Mesenchymal stem cell (in vitro differentiated cells and primary cell): ENCODE data around the gene PPL.

Experiments
- DNase-seq: peaks from one replicate; pipeline ENCODE4 v3.0.0-alpha.2; 2013
- H2AFZ ChIP-seq: one replicate; pipeline ENCODE4 v1.6.1; 2013; ENCODE audit warnings: low read depth, mild to moderate bottlenecking, control low read depth, inconsistent platforms, low read length, moderate library complexity
- H2AK5ac ChIP-seq: 2 replicates; pipeline ENCODE4 v1.6.1; 2013; ENCODE audit warnings: low read length, moderate library complexity, mild to moderate bottlenecking, inconsistent platforms; ENCODE audit not compliant: severe bottlenecking
- H2BK120ac ChIP-seq: one replicate; pipeline ENCODE4 v1.6.1; 2013; ENCODE audit warnings: low read depth, mild to moderate bottlenecking, inconsistent platforms, low read length, moderate library complexity
- H2BK12ac ChIP-seq, 2 experiments: one replicate each; pipeline ENCODE4 v1.6.1; 2013; ENCODE audit warnings: inconsistent platforms in 2 of 2, low read length in 2 of 2, mild to moderate bottlenecking in 2 of 2, moderate library complexity in 2 of 2, control low read depth in 1 of 2
- H2BK15ac ChIP-seq: one replicate; pipeline ENCODE4 v1.6.1; 2013; ENCODE audit warnings: mild to moderate bottlenecking, low read depth, inconsistent platforms; ENCODE audit not compliant: poor library complexity, severe bottlenecking
- H2BK5ac ChIP-seq: 2 replicates; pipeline ENCODE4 v1.6.1; 2013; ENCODE audit warnings: low read depth, mild to moderate bottlenecking, low read length, control low read depth, inconsistent platforms; ENCODE audit not compliant: poor library complexity, severe bottlenecking
- H3K14ac ChIP-seq, 2 experiments: one replicate each; pipeline ENCODE4 v1.6.1; 2013; ENCODE audit warnings: inconsistent platforms in 2 of 2, low read length in 2 of 2, control low read depth in 1 of 2, mild to moderate bottlenecking in 1 of 2, moderate library complexity in 1 of 2
- H3K18ac ChIP-seq, 2 experiments: one replicate each; pipeline ENCODE4 v1.6.1; 2013; ENCODE audit warnings: inconsistent platforms in 2 of 2, low read length in 2 of 2, control low read depth in 1 of 2, low read depth in 1 of 2, mild to moderate bottlenecking in 1 of 2
- H3K23ac ChIP-seq, 2 experiments: one replicate each; pipeline ENCODE4 v1.6.1; 2013; ENCODE audit warnings: inconsistent platforms in 2 of 2, low read length in 2 of 2, mild to moderate bottlenecking in 2 of 2, moderate library complexity in 2 of 2, control low read depth in 1 of 2
- H3K27ac ChIP-seq: 2 replicates; pipeline ENCODE4 v1.5.1; 2013; ENCODE audit warnings: mild to moderate bottlenecking, moderate library complexity, low read length, control low read depth, inconsistent platforms; ENCODE audit not compliant: poor library complexity, severe bottlenecking
- H3K27me3 ChIP-seq, 2 experiments: 2 replicates each; pipeline versions ENCODE4 v1.6.1 to v1.7.0; 2013; ENCODE audit warnings: low read length in 2 of 2, mild to moderate bottlenecking in 2 of 2, moderate library complexity in 2 of 2, control low read depth in 1 of 2, inconsistent platforms in 1 of 2; ENCODE audit not compliant: control insufficient read depth in 1 of 2, insufficient read depth in 1 of 2
- H3K36me3 ChIP-seq, 2 experiments: 2 replicates each; pipeline versions ENCODE4 v1.6.1 to v1.7.0; 2013; ENCODE audit warnings: low read length in 2 of 2, control low read depth in 1 of 2, inconsistent platforms in 1 of 2, low read depth in 1 of 2, mild to moderate bottlenecking in 1 of 2; ENCODE audit not compliant: insufficient read depth in 2 of 2, control insufficient read depth in 1 of 2
- H3K4ac ChIP-seq, 2 experiments: one replicate each; pipeline ENCODE4 v1.6.1; 2013; ENCODE audit warnings: inconsistent platforms in 2 of 2, low read length in 2 of 2, mild to moderate bottlenecking in 2 of 2, moderate library complexity in 2 of 2, control low read depth in 1 of 2, low read depth in 1 of 2
- H3K4me1 ChIP-seq: 2 replicates; pipeline ENCODE4 v1.6.1; 2013; ENCODE audit warnings: low read depth, low read length, control low read depth; ENCODE audit not compliant: control insufficient read depth, insufficient read depth
- H3K4me2 ChIP-seq: 2 replicates; pipeline ENCODE4 v1.6.1; 2013; ENCODE audit warnings: low read length, mild to moderate bottlenecking, inconsistent platforms; ENCODE audit not compliant: poor library complexity, severe bottlenecking
- H3K4me3 ChIP-seq, 2 experiments: 2 replicates each; pipeline versions ENCODE4 v1.5.1 to v1.7.0; 2013; ENCODE audit warnings: low read length in 2 of 2, mild to moderate bottlenecking in 2 of 2, control low read depth in 1 of 2, low read depth in 1 of 2; ENCODE audit not compliant: insufficient read depth in 1 of 2
- H3K79me1 ChIP-seq: replicated peaks from 2 replicates; pipeline ENCODE4 v1.6.1; 2013; ENCODE audit warnings: mild to moderate bottlenecking, control low read depth, low read length, inconsistent platforms; ENCODE audit not compliant: poor library complexity, severe bottlenecking
- H3K9ac ChIP-seq: 2 replicates; pipeline ENCODE4 v1.7.0; 2013; ENCODE audit warnings: mild to moderate bottlenecking, low read length, moderate library complexity
- H3K9me3 ChIP-seq: 2 replicates; pipeline ENCODE4 v1.7.0; 2013; ENCODE audit warnings: mild to moderate bottlenecking, low read length; ENCODE audit not compliant: control insufficient read depth
- H4K8ac ChIP-seq: one replicate; pipeline ENCODE4 v1.6.1; 2013; ENCODE audit warnings: inconsistent platforms, mild to moderate bottlenecking, low read length, moderate library complexity
- H4K91ac ChIP-seq: one replicate; pipeline ENCODE4 v1.6.1; 2013; ENCODE audit warnings: mild to moderate bottlenecking, low read length, inconsistent platforms
- WGBS: methylation state at CpG from one replicate; pipeline ENCODE4 v1.1.7; 2013; ENCODE audit warnings: mixed read lengths; 5-methylcytosine and 5-hydroxymethylcytosine counted together

The PPL gene

DNA sequence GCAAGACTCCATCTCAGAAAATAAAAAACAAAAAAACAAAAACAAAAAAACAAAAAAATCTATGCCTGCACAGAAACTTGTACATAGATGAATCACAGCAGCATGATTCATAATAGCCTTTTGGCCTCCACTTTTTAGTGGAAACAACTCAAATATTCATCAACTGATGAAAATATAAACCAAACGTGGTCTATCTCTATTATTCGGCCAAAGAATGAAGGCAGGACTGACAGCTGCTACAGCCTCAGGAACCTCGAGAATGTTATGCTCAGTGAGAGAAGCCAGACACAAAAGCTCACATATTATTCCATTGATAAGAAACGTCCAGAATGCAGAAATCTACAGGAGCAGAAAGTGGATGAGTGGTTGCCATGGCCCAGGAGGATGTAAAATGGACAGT, 19.8 kb downstream of the PPL start:
- H3K27ac ChIP-seq = peak overlapping the region; percentile 52
- no peak overlapping the region for H4K91ac ChIP-seq
- H3K4me2 ChIP-seq = no peak overlapping the region
- H2BK5ac ChIP-seq = no peak overlapping the region
- H3K79me1 ChIP-seq = peaks cover 6% of the 10 kb centered on the region
- H3K4ac ChIP-seq = no peak overlapping the region
- H3K23ac ChIP-seq = no peak overlapping the region
- DNase-seq = peak; percentile 24
- no peak overlapping the region for H3K14ac ChIP-seq
- no peaks in the 10 kb centered on the region for H3K9me3 ChIP-seq
- no peak overlapping the region for H2AFZ ChIP-seq
- H3K4me1 ChIP-seq = peaks cover 35% of the 10 kb centered on the region
- peak overlapping the region; percentile 44 for H3K9ac ChIP-seq
- H2BK12ac ChIP-seq = no peak overlapping the region
- H3K4me3 ChIP-seq = no peak overlapping the region
- no peak overlapping the region for H3K18ac ChIP-seq
- H4K8ac ChIP-seq = no peak overlapping the region
- H2AK5ac ChIP-seq = no peak overlapping the region
- no peak overlapping the region for H2BK15ac ChIP-seq
- H3K36me3 ChIP-seq = peaks cover 6 to 21% of the 10 kb centered on the region in 2 experiments
- no peak overlapping the region for H2BK120ac ChIP-seq
- no peaks in the 10 kb centered on the region for H3K27me3 ChIP-seq
- 25% methylated on average over 4 of the region's 4 CpGs for WGBS

DNA sequence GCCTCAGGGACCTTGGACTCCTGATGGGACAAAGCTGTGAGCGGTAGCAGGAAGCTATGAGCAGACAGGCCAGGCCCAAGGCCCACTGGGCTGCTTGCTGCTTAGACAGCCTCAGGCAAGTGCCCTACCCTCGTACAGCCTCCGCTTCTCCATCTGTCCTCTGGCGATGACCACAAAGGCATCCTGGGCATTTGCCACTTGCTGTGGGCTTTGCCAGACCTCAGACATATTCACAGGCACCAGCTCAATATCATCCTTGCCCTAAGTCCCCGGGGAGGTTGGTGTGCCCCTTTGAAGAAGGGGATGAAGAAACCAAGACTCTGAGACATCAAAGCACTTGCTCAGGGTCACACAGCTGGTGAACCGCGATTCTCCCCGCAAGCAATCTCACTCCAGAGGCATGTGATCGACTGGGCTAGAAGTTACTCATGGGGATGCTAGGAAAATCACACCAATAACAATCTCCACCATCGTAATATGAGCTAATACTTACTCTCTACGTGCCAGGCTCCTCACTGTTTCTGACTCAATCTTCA, 21.7 kb downstream of the PPL start:
- H3K9me3 ChIP-seq = no peaks in the 10 kb centered on the region
- no peak overlapping the region for H2BK15ac ChIP-seq
- H3K18ac ChIP-seq = no peak overlapping the region

DNA sequence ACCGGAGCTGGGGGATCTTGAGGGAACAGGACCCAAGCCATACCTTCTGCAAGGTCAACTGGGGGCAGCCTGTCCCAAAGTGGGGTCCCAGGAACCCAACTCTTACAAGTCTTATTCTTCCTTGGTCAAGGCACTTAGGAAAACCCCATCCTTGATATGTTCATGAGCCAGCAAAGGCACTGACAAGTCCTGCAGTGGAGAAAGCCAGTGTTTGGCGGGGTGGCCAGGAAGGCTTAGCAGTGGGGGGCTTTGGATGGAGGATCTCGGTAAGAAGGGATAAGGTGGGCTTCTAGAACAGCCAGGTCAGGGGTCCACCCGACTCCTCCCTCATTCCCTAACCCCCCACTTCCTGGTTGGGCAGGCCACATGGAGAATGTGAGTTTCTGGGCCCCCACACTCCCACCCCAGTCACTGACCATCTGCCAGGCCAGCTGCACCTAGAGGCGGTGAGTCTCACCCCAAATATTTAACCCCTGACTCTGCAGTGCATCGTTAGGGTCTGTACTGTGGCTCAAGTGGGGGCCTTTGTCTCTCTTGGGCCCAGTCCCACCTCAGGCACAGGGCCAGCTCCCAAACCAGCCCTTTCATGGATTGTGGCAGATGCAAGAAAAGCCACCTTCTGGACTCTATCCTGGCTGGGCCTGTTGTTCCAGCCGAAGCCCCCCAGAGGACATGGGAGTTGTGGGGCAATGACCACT, 22.3 kb downstream of the PPL start:
- Histone ChIP-seq H3K4me2 (no peak overlapping the region), H2AFZ (no peak overlapping the region), H3K4ac (no peak overlapping the region), H3K79me1 (peaks cover 6% of the 10 kb centered on the region), H3K9me3 (no peaks in the 10 kb centered on the region), H3K9ac (peak overlapping the region; percentile 42), H2AK5ac (peak overlapping the region; percentile 56), H3K4me3 (no peak overlapping the region), H3K4me1 (peaks cover 37% of the 10 kb centered on the region), H4K8ac (peak overlapping the region; percentile 9), H3K18ac (no peak overlapping the region), H2BK120ac (no peak overlapping the region), H3K27me3 (no peaks in the 10 kb centered on the region), H2BK5ac (peak overlapping the region; percentile 53), H2BK12ac (no peak overlapping the region), H3K14ac (no peak overlapping the region), H3K36me3 (peaks cover 13 to 29% of the 10 kb centered on the region in 2 experiments), H3K27ac (peak overlapping the region; percentile 49), H4K91ac (no peak overlapping the region), H3K23ac (no peak overlapping the region), H2BK15ac (no peak overlapping the region)
- 90% methylated on average over 5 of the region's 7 CpGs for WGBS
- DNase-seq = no peak

More for the DNA sequence above, 21.7 kb downstream of the PPL start:
- Histone ChIP-seq H3K79me1 (peaks cover 6% of the 10 kb centered on the region), H3K9ac (peak overlapping the region; percentile 72), H4K91ac (no peak overlapping the region), H3K36me3 (peaks cover 13 to 23% of the 10 kb centered on the region in 2 experiments), H3K27me3 (no peaks in the 10 kb centered on the region), H2BK12ac (no peak overlapping the region), H3K4ac (no peak overlapping the region), H3K27ac (peak overlapping the region; percentile 49), H3K14ac (no peak overlapping the region), H2BK120ac (no peak overlapping the region), H2BK5ac (no peak overlapping the region), H2AK5ac (peak overlapping the region; percentile 56), H3K23ac (no peak overlapping the region), H3K4me1 (peaks cover 37% of the 10 kb centered on the region), H3K4me3 (no peak overlapping the region), H3K4me2 (no peak overlapping the region), H2AFZ (no peak overlapping the region), H4K8ac (no peak overlapping the region)
- DNase-seq = peak; percentile 77
- 80% methylated on average over 9 of the region's 11 CpGs for whole genome bisulfite sequencing

DNA sequence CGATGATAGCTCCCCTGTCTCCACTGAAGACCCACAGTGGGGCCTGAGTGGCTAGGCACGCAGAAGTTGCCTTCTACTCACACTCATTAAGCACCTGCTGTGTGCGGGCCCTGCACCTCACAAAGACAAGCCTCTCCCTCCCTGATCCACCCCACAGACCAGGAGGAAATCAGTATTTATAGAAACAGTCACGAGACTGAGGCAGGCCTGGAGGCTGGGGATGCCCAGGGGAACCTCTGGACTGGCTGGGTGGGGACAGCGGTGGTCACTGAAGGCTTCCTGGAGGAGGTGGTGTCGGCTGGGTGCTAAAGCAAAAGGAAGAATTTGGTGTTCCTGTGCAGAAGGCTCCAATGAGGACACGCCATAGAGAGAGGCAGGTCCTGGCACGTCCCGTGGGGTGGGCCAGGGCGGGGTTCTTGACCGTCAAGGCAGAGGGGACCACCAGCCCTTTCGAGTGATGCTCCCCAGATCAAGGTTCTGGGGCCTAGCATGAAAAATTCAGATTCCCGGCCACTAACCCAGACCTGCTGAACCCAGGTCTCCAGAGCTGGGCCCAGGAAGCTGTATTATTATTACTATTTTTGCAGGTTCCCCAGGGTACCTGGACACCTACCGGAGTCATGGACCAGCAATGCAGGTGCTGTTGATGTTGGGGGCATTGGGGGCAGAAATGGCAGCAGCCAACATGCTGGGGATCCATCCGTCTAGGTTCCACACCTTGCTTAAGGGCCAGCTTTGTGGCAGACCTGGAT, 23.0 kb downstream of the PPL start:
- no peak overlapping the region for H2BK12ac ChIP-seq
- no peak overlapping the region for H4K91ac ChIP-seq
- H2BK5ac ChIP-seq = peak overlapping the region; percentile 53
- no peak overlapping the region for H3K27ac ChIP-seq
- H4K8ac ChIP-seq = peak overlapping the region; percentile 9
- H3K36me3 ChIP-seq = peaks cover 13 to 31% of the 10 kb centered on the region in 2 experiments
- 94% methylated on average over 14 of the region's 15 CpGs for WGBS
- peaks cover 6% of the 10 kb centered on the region for H3K79me1 ChIP-seq
- H3K14ac ChIP-seq = no peak overlapping the region
- peak overlapping the region; percentile 72 for H2AK5ac ChIP-seq
- H2AFZ ChIP-seq = no peak overlapping the region
- no peak overlapping the region for H3K9ac ChIP-seq
- no peaks in the 10 kb centered on the region for H3K27me3 ChIP-seq
- H3K4me2 ChIP-seq = no peak overlapping the region
- no peak overlapping the region for H2BK15ac ChIP-seq
- H3K4ac ChIP-seq = no peak overlapping the region
- no peak overlapping the region for H3K4me3 ChIP-seq
- H3K4me1 ChIP-seq = peaks cover 35% of the 10 kb centered on the region
- no peaks in the 10 kb centered on the region for H3K9me3 ChIP-seq
- DNase-seq = no peak
- H3K18ac ChIP-seq = no peak overlapping the region
- no peak overlapping the region for H3K23ac ChIP-seq
- H2BK120ac ChIP-seq = no peak overlapping the region
